Mucosa of gallbladder (tissue), 1 donor: ENCODE data around the gene PHACTR1. TPM values are rescaled to one million over a fixed set of nuclear protein-coding genes. Genes with fewer than 3 reads are reported as not detected.
"Not testable (repeated sequence)": the region's sequence is repeated elsewhere in the genome, so short reads cannot be mapped to it uniquely, and the experiment has no call there.

Experiments used
- DNase-seq: peaks from one replicate; pipeline ENCODE4 v3.0.0-alpha.2; 2020; ENCODE audit warnings: low spot score
- total RNA-seq: library from RNA; stranded (reverse); gene quantifications from one replicate; pipeline ENCODE4 v1.2.1, GENCODE V29; 2021
- donor health status: DM: no; HTN: no; CAD: no.

The PHACTR1 gene
- total RNA-seq, 1 donor from 2014 or later: 14.6 TPM

DNA sequence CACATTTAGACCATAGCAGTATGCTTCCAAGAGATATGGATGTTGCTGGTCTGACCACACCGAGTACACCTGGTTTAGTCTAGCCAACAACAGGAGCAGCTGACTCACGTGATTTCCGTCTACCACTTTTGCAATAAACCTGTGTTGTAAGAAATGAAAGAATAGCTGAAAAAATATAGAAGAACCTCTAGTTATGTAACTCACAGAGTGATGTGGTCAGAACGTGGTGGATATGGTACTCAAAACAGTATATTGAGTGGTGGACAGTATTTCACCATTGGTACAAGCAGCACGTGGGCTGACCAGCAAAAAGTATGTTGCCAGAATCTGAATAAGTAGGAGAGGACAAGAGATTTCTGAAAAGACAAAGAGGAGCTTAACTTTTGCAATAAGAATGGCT is 384.8 kb downstream of the PHACTR1 start:
- no peak for DNase-seq

DNA sequence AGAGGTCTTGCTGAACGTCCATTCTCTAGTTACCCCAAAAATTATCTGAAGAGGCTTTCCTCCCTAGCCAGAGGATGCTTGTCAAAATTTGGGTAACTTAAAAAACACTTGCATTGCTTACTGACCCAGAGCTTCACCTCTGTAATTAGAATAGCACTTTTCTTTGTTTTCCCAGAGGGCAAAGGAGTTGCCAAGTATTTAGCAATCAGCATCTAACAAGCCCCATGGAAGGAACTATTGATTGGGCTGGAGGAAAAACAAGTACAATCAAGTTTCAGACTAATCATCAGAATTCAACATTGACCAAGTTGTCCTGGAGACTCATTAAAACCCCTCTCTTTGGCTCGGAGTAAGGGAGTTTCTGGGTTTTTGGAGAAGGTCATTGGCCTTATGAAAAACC is 385.4 kb downstream of the PHACTR1 start:
- DNase-seq: no peak

DNA sequence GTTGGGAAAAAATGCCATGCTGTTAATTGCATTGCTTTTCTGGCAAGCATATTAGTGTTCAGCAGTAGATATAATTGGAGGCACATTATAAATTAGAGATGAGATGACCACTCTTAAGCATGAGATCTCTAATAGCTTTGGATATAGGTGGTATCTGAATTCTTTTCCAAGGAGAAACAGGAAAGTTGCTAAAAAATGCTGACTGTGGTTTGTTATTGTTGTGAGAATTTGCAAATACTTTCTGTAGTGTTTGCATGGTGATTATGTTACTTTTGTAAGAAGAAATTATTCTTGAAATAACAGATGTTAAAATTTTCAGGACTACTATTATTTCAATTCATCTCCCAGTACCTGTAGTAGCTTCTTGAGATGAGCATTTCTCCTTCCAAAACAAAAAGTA is 386.6 kb downstream of the PHACTR1 start:
- DNase-seq: no peak

DNA sequence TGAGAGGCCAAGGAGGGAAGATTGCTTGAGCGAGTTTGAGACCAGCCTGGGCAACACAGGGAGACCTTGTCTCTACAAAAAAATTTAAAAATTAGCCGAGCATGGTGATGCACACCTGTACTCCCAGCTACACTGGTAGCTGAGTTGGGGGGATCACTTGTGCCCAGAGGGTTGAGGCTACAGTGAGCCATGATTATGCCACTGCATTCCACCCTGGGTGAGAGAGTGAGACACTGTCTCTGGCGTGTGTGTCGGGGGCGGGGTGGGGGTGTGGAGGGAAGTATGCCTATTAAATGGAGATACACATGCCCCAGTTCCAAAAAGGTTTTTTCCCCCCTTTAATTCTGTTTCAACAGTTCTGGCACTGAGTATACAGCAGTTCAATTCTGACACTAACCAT is 388.6 kb downstream of the PHACTR1 start:
- DNase-seq: no peak

DNA sequence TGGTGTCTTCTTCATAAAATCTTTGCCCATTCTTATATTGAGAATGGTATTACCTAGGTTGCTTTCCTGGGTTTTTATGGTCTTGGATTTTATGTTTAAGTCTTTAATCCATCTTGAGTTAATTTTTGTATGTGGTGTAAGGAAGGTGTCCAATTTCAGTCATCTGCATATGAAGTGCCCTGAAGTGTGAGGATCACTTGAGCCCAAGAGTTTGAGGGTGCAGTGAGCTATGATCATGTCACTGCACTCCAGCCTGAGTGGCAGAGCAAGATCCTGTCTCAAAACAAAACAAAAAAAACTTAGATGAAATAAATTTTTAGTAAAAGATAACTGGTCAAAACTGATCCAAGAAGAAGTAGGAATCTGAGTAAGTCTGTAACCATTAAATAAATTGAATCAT is 396.4 kb downstream of the PHACTR1 start:
- no peak for DNase-seq

DNA sequence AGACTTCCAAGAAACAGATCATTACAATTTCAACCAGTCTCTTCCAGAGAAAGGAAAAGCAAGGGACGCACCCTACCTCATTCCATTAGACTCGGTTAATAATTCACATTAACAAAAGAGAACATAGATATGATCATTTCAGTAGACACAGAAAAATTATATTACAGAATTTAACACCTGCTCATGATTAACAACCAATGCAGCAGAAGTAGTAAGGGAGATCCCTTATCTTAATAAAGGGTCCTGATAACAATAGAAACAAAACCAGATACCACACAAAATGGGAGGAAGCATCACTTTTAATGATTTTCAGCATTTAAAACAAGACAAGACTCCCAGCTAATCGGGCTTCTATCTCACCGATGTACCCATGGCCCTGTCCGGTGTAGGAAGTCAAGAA is 396.8 kb downstream of the PHACTR1 start:
- DNase-seq: no peak

DNA sequence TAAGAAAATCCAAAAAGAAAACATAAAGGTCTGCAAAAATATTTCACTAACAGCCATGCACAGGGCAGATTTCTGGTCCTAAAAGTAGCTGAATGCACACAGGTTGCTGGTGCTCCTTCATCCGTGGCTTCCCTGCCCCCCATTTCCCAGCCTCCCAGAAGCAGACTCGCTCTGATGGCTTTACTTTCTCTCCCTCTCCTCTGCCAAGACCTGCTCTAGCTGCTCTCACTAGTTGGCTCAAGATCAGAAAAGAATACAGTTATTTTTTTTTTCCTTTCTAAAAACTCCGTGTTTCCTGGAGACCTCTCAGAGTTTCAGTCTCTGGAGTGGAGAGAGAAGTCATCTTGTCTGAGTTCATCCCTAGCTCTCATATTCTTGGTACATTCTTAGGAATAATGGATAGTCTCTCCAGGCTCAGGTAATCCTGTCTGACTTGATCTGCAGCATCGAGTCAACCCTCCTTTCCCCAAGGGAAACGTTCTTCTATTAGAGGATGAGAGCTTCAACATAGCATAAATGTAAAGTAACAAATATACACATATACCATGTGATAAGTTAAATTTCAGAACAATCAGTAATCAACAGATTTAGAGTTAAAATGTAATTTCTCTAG is 397.5 kb downstream of the PHACTR1 start:
- no peak for DNase-seq

DNA sequence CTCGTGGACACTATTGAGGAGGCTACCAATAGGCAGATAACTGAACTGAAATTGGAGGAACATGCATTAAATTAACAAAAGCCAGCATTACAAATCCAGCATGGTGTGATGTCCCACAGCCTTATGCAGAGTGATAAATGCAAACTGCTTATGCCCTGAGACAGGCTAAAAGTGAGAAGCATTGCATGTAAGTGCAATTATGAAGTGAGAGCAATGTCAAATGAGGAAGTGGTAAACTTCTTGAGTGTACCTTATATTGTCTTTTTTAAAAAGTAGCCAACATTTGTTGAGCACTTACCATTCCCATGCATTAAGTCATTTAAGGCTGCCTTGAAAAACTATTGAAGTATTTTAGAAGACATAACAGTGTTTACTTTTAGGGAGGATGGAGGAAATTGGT is 399.6 kb downstream of the PHACTR1 start:
- no peak for DNase-seq

DNA sequence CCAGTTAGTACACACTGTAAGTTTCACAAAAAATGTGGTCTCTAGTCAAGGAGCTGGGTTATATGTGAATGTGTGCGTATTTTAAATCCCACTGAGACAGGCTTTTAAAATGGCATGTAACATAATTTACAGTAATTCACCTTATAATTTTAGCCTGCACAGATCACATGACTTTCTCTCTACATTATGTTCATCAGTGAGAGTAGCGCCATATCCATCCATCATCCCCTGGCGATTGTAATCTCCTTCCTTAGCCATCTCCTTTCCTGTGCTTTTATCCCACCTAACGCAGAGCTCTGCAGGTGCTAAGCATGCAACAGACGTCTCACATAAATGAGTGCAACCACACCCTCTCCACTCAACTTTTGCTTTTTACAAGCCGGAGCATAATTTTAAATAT is 401.0 kb downstream of the PHACTR1 start:
- no peak for DNase-seq

DNA sequence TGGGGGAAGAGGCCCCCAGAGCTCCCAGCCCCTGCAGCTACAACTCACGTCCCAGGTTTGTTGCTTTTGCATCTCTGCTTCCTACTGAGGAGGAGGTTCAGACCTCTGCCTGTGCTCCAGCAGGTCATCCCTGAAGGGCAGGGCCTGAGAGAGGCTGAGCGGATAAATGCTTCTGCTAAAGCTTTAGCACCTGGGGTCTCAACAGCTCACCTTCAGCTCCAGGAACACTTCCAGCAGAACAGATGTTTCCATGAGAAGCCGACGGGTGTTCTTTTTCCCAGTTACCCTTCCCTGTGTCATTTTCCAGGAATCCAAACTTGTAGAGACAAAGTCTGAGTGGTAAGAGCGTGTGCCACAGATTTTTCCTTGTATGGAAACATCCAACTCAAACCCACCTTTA is 403.0 kb downstream of the PHACTR1 start:
- no peak for DNase-seq

DNA sequence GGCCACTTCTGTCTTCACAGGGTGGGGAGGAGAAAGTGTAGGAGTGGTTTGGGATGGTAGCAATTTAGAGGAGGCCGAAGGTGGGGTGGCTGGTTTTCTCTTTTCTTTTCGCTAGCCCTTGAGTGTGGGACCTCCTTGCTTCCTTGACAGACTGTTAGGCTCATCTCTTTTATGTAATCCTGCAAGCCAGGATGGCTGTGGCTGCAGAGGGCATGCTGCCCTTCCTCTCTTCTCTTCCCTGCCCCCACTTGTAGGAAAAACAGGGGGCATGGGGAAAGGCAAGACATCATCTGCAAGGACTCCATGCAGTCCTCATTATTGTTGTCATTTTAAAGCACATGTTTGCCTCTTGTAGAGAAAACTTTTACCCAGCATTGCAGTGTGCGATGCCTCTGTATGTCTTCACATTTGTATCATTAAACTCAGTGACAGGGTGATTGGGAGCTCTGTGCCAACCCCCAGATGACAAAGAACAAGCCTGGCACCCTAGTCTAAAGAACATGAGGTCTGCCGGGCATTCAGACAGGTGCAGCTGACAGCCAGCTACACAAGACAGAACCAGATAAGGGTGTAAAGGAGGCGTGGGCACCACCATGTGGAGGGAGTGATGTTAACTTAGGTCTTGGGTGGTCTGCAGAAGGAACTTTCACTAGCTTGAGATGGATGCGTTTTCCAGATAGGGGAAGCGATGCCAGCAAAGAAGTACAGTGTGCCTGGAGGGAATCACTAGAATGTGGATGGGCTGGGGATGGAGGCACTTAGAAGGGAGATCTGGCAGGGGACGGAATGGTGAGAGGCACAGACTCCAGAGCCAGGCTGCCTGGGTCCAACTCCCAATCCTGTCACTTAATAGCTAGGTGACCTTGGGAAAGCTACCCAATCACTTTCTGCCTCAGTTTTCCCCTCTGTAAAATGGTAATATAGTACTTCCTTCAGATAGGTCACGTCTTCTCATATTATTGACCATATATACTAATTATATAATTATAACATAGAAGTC is 404.2 kb downstream of the PHACTR1 start:
- no peak for DNase-seq

DNA sequence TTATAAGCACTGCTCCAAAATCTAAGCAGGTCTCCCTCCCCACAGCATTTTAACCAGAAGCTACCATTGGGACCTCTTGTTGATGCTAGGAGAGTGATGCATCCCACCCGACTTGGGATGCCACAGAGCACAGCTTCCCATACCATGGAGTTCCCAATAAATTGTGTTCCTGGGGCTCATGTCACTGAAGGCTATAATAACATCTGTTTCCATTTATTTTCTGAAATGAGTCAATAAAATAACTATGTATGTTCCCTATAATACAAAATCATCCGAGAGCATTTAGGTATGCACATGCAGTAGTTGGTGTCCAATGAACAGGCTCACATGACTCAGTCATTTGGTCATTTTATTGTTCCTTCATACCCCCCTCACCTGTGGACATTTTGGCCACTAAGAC is 407.6 kb downstream of the PHACTR1 start:
- no peak for DNase-seq

DNA sequence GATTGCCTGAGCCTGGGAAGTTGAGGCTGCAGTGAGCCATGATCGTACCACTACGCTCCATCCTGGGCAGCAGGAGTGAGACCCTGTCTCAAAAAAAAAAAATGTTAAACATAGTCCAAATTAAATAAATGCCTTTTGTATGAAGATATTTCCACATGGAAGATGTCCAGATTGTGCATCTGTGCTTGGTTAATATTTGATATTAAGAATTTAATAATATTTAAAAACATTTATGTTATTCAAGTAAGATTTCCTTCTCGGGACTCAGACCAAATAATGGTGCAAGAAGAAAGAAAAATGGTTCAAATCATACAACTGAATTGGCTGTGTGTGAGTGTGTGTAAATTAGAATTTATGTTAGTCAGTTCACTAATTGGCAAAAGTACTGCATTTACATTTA is 409.3 kb downstream of the PHACTR1 start:
- DNase-seq: no peak

DNA sequence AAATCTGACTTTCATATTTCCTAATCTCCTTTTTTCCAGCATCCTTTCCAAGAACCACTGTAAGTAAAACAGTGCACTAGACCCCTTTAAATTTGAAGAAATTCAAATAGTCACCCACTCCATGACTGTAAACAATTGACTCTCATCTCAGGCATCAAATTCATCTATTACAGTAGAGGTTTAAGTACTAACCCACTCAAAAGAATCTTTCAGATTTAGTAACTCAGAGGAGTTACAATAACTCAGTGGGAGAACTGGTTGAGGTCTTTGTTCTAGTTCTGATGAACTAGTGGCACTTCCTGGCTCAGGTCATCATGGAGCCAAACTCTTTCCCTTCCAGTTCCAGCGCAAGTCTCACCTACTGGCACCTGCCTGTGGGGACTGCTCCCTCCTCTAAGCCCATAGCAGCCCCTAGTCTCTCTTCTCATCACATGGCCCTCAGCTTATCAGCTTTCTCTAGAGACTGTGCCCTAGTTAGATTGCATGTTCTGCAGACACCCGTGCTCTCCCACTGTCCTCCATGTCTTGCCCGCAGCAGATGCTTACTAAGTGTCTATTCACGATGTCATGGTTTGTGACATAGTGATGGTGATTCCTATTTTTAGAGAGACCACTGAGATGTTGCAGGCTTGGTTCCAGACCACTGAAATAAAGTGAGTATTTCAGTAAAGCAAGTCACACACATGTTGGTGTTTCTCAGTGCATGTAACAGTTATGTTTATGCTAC is 415.5 kb downstream of the PHACTR1 start:
- no peak for DNase-seq

DNA sequence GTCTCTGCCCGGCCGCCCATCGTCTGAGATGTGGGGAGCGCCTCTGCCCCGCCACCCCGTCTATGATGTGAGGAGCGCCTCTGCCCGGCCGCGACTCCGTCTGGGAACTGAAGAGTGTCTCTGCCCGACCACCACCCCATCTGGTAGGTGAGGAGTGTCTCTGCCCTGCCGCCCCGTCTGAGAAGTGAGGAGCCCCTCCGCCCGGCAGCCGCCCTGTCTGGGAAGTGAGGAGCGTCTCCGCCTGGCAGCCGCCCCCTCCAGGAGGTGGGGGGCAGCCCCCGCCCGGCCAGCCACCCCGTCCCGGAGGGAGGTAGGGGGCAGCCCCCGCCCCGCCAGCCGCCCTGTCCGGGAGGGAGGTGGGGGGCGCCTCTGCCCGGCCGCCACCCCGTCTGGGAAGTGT is 417.3 kb downstream of the PHACTR1 start:
- not testable (repeated sequence) for DNase-seq

DNA sequence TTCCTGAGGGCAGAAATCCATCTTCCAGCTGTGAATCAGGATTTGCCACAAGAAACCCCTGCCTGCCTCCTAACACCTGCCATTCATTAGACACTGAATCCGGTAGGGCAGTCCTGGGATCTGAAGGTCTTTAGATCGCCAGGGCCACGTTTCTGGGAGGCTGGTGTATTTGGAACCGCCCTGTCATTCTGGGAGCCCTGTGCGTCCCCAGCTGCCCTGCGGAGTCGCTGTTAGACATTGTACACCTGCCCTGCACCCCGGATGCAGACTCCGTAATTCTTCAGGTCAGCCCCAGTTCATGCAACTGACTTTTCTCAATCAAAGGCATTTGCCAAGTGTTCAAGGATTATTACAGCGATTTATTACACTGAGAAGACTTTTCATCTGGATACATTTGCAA is 418.6 kb downstream of the PHACTR1 start:
- DNase-seq: no peak

DNA sequence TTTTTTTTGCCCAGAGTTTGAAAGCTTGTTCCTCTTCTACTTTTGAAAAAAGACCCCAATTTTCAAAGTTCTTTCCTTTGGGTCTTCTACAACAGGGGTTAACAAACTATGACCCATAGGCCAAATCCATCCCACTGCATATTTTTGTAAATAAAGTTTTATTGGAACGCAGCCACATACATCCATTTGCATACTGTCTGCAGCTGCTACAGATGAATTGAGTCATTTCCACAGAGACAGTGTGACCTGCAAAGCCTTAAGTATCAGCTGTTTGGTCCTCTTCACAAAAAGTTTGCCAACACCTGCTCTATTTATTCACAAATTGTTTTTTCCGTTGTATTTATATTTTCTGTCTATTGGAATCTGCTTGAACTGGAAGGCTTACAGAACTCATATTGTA is 422.6 kb downstream of the PHACTR1 start:
- no peak for DNase-seq

DNA sequence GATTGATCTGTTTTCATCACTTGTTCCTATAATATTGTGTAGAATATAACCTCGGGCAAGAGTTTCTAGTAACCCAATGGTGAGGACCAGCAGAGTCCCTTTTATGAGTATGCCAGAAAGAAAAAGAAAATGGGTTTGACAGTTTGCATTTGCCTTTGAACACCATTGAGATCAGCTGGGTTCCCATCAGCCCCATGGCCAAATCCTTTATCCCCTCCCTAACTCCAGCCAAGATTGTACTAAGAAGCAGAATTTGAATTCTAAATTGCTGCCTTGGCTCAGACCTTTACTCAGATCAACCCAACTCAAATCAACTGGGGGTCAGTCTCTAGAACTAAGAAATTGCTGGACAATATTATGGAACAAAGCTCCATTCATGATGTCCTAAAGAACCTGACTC is 424.4 kb downstream of the PHACTR1 start:
- DNase-seq: no peak

DNA sequence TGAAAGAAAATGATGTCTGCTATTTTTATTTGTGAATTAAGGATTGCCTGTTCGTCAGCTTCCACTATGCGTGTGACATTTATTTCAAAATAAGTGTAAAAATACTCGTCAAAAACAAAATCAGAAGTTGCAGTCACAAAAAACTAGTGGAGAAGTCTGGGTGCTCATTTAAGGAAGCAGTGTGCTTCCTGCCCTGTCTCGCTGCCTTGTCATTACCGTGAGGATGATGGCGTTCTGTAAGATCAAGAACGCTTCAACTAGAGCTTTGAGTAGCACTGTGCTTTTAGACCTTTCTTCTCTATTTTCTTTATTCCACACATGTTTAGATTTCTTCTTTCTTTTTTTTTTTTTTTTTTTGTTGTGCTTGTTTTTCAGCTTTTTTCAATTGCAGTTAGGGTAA is 424.8 kb downstream of the PHACTR1 start:
- DNase-seq: no peak

DNA sequence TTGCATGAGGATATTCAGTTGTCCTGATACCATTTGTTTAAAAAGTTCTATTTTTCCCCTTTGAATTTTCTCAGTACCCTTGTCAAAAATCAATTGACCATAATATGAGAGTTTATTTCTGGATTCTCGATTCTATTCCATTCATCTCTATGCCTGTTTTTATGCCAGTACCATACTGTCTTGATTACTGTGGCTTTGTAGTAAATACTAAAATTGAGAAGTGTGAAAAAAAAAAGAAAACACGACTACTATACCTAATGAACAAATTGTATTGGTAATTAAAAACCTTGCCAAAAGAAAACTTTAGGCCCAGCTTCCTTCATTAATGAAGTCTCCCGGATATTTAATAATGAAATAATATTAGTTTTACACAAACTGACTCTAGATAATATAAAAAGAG is 426.0 kb downstream of the PHACTR1 start:
- DNase-seq: no peak

DNA sequence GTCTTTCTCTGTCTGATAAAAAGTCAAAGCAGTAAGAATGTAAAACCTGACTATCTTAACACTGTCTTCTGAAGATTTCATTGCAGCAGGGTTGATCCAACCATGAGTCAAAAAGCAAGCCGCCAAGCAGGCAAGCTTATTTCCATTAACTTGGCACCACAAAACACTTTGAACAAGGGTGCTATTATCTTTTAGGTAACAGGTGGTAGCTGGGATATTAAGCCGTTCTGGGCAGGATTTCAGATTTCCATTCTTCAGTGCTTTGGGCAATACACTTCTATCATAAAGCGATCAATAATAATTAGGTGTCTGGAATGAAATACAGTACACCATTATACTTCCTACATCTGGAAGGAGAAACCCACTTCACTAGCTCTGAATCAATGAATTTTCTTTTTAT is 429.9 kb downstream of the PHACTR1 start:
- no peak for DNase-seq

DNA sequence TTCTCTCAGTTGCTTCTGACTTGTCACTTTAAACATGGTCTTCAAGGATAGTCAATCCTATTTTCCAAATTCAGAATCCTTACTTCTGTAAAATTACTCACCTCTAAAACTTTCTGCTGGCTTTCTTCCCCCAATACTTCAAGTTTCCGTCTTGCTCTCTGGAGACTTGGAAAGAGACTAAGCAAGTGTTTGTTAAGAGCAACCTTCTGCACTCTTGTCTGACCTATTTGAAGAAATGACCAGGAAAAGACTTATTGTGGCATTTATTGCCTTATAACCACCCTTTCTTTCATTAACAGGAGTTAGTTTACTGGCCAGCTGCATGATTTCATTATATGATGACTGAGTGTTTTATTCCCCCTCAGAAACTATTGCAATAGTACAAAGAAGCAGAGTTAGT is 430.8 kb downstream of the PHACTR1 start:
- DNase-seq: no peak

DNA sequence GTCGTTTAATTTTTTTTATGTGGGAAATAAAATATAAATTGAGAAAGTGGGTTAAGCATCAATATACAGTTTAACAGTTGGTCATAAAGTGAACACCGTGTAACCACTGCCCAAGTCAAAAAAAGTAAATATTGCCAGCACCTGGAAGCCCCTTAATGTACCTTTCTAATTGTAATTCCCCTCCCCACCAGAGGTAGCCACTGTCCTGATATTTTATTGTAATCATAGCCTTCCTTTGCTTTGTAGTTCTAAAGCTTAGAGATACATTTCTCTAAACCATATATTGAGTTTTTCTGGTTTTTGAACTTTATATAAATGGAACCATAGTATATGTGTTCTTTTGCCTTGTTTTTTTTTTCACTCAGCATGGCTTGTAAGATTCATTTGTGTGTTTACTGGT is 431.2 kb downstream of the PHACTR1 start:
- DNase-seq: no peak
